Spleen (tissue), 11 donors: Measurements from ENCODE around the gene UBE2D2. TPM values are rescaled to one million over a fixed set of nuclear protein-coding genes. Genes with fewer than 3 reads are reported as not detected.

Source experiments
- DNase-seq: peaks from one replicate; pipeline ENCODE4 v3.0.0-alpha.2; 2020
- H3K27ac ChIP-seq, 8 donors: fragments of 200-600 bp; sonication (generic) in 7 of 8; 1 replicate in 4 of 8; 2 replicates in 4 of 8; pipeline versions ENCODE4 v1.5.0 to v1.8.0; 2016 to 2021; ENCODE audit warnings: inconsistent platforms in 4 of 8, mild to moderate bottlenecking in 4 of 8, moderate library complexity in 1 of 8
- H3K27me3 ChIP-seq, 7 donors: fragments of 200-600 bp; sonication (generic) in 6 of 7; replicated peaks in 1 of 7; 1 replicate in 4 of 7; 2 replicates in 3 of 7; pipeline versions ENCODE4 v1.5.0 to v1.8.0; 2016 to 2021; ENCODE audit warnings: inconsistent platforms in 3 of 7, mild to moderate bottlenecking in 1 of 7
- H3K36me3 ChIP-seq, 6 donors: fragments of 200-600 bp; sonication (generic) in 5 of 6; 1 replicate in 4 of 6; 2 replicates in 2 of 6; pipeline versions ENCODE4 v1.5.0 to v1.8.0; 2016 to 2021; ENCODE audit warnings: inconsistent platforms in 2 of 6
- H3K4me1 ChIP-seq, 6 donors: fragments of 200-600 bp; sonication (generic) in 5 of 6; 1 replicate in 3 of 6; 2 replicates in 3 of 6; pipeline versions ENCODE4 v1.5.0 to v1.8.0; 2016 to 2021; ENCODE audit warnings: inconsistent platforms in 3 of 6
- H3K4me3 ChIP-seq, 8 donors: fragments of 200-600 bp; sonication (generic) in 7 of 8; 1 replicate in 4 of 8; 2 replicates in 4 of 8; pipeline versions ENCODE4 v1.5.0 to v1.8.0; 2016 to 2021; ENCODE audit warnings: inconsistent platforms in 4 of 8, mild to moderate bottlenecking in 4 of 8, moderate library complexity in 2 of 8
- H3K9me3 ChIP-seq, 8 donors: fragments of 200-600 bp; sonication (generic) in 7 of 8; 1 replicate in 4 of 8; 2 replicates in 4 of 8; pipeline versions ENCODE4 v1.5.0 to v1.8.0; 2016 to 2021; ENCODE audit warnings: inconsistent platforms in 4 of 8
- CTCF ChIP-seq, 11 experiments: fragments of 200-600 bp in 7 of 11; fragments of 450-650 bp in 4 of 11; sonication (generic) in 4 of 11; IDR thresholded peaks in 8 of 11; conservative IDR thresholded peaks in 3 of 11; 1 replicate in 7 of 11; 2 replicates in 4 of 11; pipeline versions ENCODE4 v1.4.0 to v1.8.0; 2016 to 2021; ENCODE audit warnings: antibody characterized with exemption in 11 of 11, inconsistent platforms in 4 of 11, mild to moderate bottlenecking in 1 of 11
- POLR2A ChIP-seq, 3 donors: fragments of 450-650 bp; IDR thresholded peaks; one replicate each; pipeline ENCODE4 v1.5.1; 2017; ENCODE audit warnings: antibody characterized with exemption in 3 of 3, mild to moderate bottlenecking in 1 of 3
- POLR2AphosphoS5 ChIP-seq, 3 donors: sonication (generic); formaldehyde crosslinking; IDR thresholded peaks; one replicate each; pipeline ENCODE4 v1.5.1; 2017; ENCODE audit warnings: antibody characterized with exemption in 3 of 3
- WGBS, 5 donors: extraction: QIAGEN DNeasy Blood & Tissue Kit in 3 of 5; methylation state at CpG; one replicate each; pipeline versions ENCODE4 v1.1.5 to v1.1.7; 2013 to 2018; 5-methylcytosine and 5-hydroxymethylcytosine counted together
- intact Hi-C: fragments of 100-400 bp; cut with DNase I; formaldehyde crosslinking; loops from one replicate; pipeline ENCODE4 v1.15.0; 2023; ENCODE audit warnings: low total_unique reads
- polyA plus RNA-seq, 3 donors: library from polyadenylated mRNA; stranded (reverse); fragments of 200-250 nt; gene quantifications; one replicate each; pipeline ENCODE4 v1.2.1, GENCODE V29; 2013
- total RNA-seq, 7 donors: library from RNA; depleted of rRNA in 3 of 7; stranded (reverse); fragments of >200 nt in 3 of 7; fragmentation: NEBNext Ultra II Directional in 4 of 7; extraction: Animal tissue kit (Norgen Biotek cat#: 25700) in 4 of 7; gene quantifications; one replicate each; pipeline versions ENCODE4 v1.1.0 to v1.2.1, GENCODE V29; 2016 to 2021
- donor health status: healthy with polysubstance abuse.
- donor health status: DM: no; HTN: no; CAD: no; lungs with moderate emphysema.
- donor health status: DM: no; HTN: no; CAD: no.
- donor health status: Bipolar disorder and iron deficiency.
- donor health status: healthy.
- donor health status: DM: no; HTN: no; CAD: no.
- donor health status: DM: yes; HTN: yes; CAD: no.

Gene UBE2D2
- total and polyA plus RNA-seq, 10 donors: 64.3 to 132 (median 98.2) TPM

GRCh38 chr5:139565411-139566305 lies 4.5 kb downstream of the UBE2D2 start:
- Histone ChIP-seq H3K27me3 (no peaks in the 10 kb centered on the region), H3K4me1 (peaks cover 62 to 90% (median 87%) of the 10 kb centered on the region in 6 donors), H3K4me3 (peak overlapping the region in 4 of 8 donors; percentile 0 to 43 (median 8)), H3K36me3 (peaks cover 0 to 57% (median 2%) of the 10 kb centered on the region in 6 donors), H3K27ac (peak overlapping the region; percentile 37 to 100 (median 88)), H3K9me3 (no peaks in the 10 kb centered on the region)
- TF ChIP-seq CTCF (IDR thresholded peaks at IDR 0.05 in 8 of 11, conservative IDR thresholded peaks at IDR 0.05 in 3 of 11) (no peak), POLR2AphosphoS5 (IDR thresholded peaks at IDR 0.05) (peak in 1 of 3 donors; percentile 76), POLR2A (IDR thresholded peaks at IDR 0.05) (no peak)
- intact Hi-C loops: no loop called here
- DNase-seq: peak; percentile 83
- WGBS, 5 donors: 59 to 65% (median 60%) methylated on average over 6 of the region's 6 CpGs

- Histone ChIP-seq H3K9me3 (no peaks in the 10 kb centered on the region), H3K4me1 (peaks cover 70 to 97% (median 93%) of the 10 kb centered on the region in 6 donors), H3K36me3 (peaks cover 0 to 63% (median 2%) of the 10 kb centered on the region in 6 donors), H3K4me3 (peak overlapping the region in 1 of 8 donors; percentile 43), H3K27me3 (no peaks in the 10 kb centered on the region), H3K27ac (peak overlapping the region; percentile 20 to 100 (median 88))
- intact Hi-C loops: no loop called here
- DNase-seq: no peak
- WGBS, 5 donors: 64 to 75% (median 66%) methylated on average over 5 of the region's 5 CpGs
- TF ChIP-seq POLR2AphosphoS5 (IDR thresholded peaks at IDR 0.05) (no peak), CTCF (IDR thresholded peaks at IDR 0.05 in 8 of 11, conservative IDR thresholded peaks at IDR 0.05 in 3 of 11) (no peak), POLR2A (IDR thresholded peaks at IDR 0.05) (no peak)
Measured at GRCh38 chr5:139566611-139567010, 5.5 kb downstream of the UBE2D2 start.

GRCh38 chr5:139569270-139569955 lies 8.3 kb downstream of the UBE2D2 start:
- WGBS, 5 donors: 76 to 86% (median 85%) methylated on average over 2 of the region's 2 CpGs
- H3K36me3 ChIP-seq: peaks cover 0 to 66% (median 7%) of the 10 kb centered on the region in 6 donors
- TF ChIP-seq POLR2AphosphoS5 (IDR thresholded peaks at IDR 0.05) (no peak), CTCF (IDR thresholded peaks at IDR 0.05 in 8 of 11, conservative IDR thresholded peaks at IDR 0.05 in 3 of 11) (no peak), POLR2A (IDR thresholded peaks at IDR 0.05) (no peak)
- H3K4me1 ChIP-seq: peaks cover 67 to 100% (median 96%) of the 10 kb centered on the region in 6 donors
- H3K27me3 ChIP-seq: no peaks in the 10 kb centered on the region
- H3K4me3 ChIP-seq: no peak overlapping the region
- H3K9me3 ChIP-seq: no peaks in the 10 kb centered on the region
- intact Hi-C loops: no loop called here
- H3K27ac ChIP-seq: peak overlapping the region in 2 of 8 donors; percentile 26 to 55
- peak; percentile 15 for DNase-seq
